Type B pancreatic cell (in vitro differentiated cells): Measurements from ENCODE around the gene CARD14. TPM values are rescaled to one million over a fixed set of nuclear protein-coding genes. Genes with fewer than 3 reads are reported as not detected.
"Not testable (repeated sequence)": the region's sequence is repeated elsewhere in the genome, so short reads cannot be mapped to it uniquely, and the experiment has no call there.

Experiments
- DNase-seq: peaks from one replicate; pipeline ENCODE4 v3.0.0; 2021; ENCODE audit warnings: mixed read lengths; ENCODE audit not compliant: unreplicated experiment; ENCODE audit errors: extremely low spot score
- H3K27ac Mint-ChIP-seq: 2 replicates; pipeline ENCODE4 v1.8.0; 2021; ENCODE audit warnings: mild to moderate bottlenecking, mixed read lengths
- H3K27me3 Mint-ChIP-seq: 2 replicates; pipeline ENCODE4 v1.8.0; 2021; ENCODE audit warnings: mixed read lengths
- H3K36me3 Mint-ChIP-seq: 2 replicates; pipeline ENCODE4 v1.8.0; 2021; ENCODE audit warnings: mixed read lengths
- H3K4me1 Mint-ChIP-seq: one replicate; pipeline ENCODE4 v1.8.0; 2021; ENCODE audit warnings: mixed read lengths; ENCODE audit not compliant: unreplicated experiment
- H3K4me3 Mint-ChIP-seq: 2 replicates; pipeline ENCODE4 v1.8.0; 2021; ENCODE audit warnings: mild to moderate bottlenecking, mixed read lengths
- H3K9me3 Mint-ChIP-seq: 2 replicates; pipeline ENCODE4 v1.8.0; 2021; ENCODE audit warnings: mixed read lengths
- CTCF ChIP-seq: fragments of 200-600 bp; sonication (generic); conservative IDR thresholded peaks from 2 replicates; pipeline ENCODE4 v1.5.0; 2021; ENCODE audit warnings: antibody characterized with exemption, mild to moderate bottlenecking
- total RNA-seq: library from RNA; stranded (reverse); gene quantifications from 2 replicates; pipeline ENCODE4 v1.2.1, GENCODE V29; 2021; ENCODE audit warnings: low replicate concordance

The CARD14 gene
- total RNA-seq, 1 donor from 2014 or later, result 1.9 TPM

GRCh38 chr17:80191865-80192661, 22.2 kb downstream of the CARD14 start:
- Mint-ChIP-seq H3K36me3 (no peaks in the 10 kb centered on the region), H3K27ac (peak overlapping the region; percentile 25), H3K4me1 (peaks cover 12% of the 10 kb centered on the region), H3K27me3 (no peaks in the 10 kb centered on the region), H3K9me3 (no peaks in the 10 kb centered on the region), H3K4me3 (peak overlapping the region; percentile 7)
- DNase-seq, result no peak
- TF ChIP-seq CTCF, result no peak

- no peak overlapping the region for H3K27ac Mint-ChIP-seq
- H3K9me3 Mint-ChIP-seq, result no peaks in the 10 kb centered on the region
- DNase-seq, result no peak
- H3K36me3 Mint-ChIP-seq, result no peaks in the 10 kb centered on the region
- no peak overlapping the region for H3K4me3 Mint-ChIP-seq
- H3K4me1 Mint-ChIP-seq, result peaks cover 20% of the 10 kb centered on the region
- no peaks in the 10 kb centered on the region for H3K27me3 Mint-ChIP-seq
- no peak for TF ChIP-seq CTCF
Measured at GRCh38 chr17:80195141-80195540, 25.3 kb downstream of the CARD14 start.

GRCh38 chr17:80195671-80196529, 26.1 kb downstream of the CARD14 start:
- no peak for DNase-seq
- TF ChIP-seq CTCF, result peak; percentile 93
- H3K27me3 Mint-ChIP-seq, result no peaks in the 10 kb centered on the region
- H3K4me1 Mint-ChIP-seq, result peaks cover 20% of the 10 kb centered on the region
- no peaks in the 10 kb centered on the region for H3K36me3 Mint-ChIP-seq
- no peaks in the 10 kb centered on the region for H3K9me3 Mint-ChIP-seq
- no peak overlapping the region for H3K4me3 Mint-ChIP-seq
- H3K27ac Mint-ChIP-seq, result no peak overlapping the region

- peaks cover 18% of the 10 kb centered on the region for H3K4me1 Mint-ChIP-seq
- H3K9me3 Mint-ChIP-seq, result no peaks in the 10 kb centered on the region
- DNase-seq, result no peak
- H3K36me3 Mint-ChIP-seq, result no peaks in the 10 kb centered on the region
- H3K4me3 Mint-ChIP-seq, result no peak overlapping the region
- H3K27ac Mint-ChIP-seq, result no peak overlapping the region
- H3K27me3 Mint-ChIP-seq, result no peaks in the 10 kb centered on the region
- TF ChIP-seq CTCF, result no peak
Measured at GRCh38 chr17:80196652-80197051, 26.8 kb downstream of the CARD14 start.

- Mint-ChIP-seq H3K4me3 (no peak overlapping the region), H3K27ac (no peak overlapping the region), H3K9me3 (no peaks in the 10 kb centered on the region), H3K36me3 (no peaks in the 10 kb centered on the region), H3K27me3 (no peaks in the 10 kb centered on the region), H3K4me1 (peaks cover 12% of the 10 kb centered on the region)
- no peak for TF ChIP-seq CTCF
- DNase-seq, result no peak
Measured at GRCh38 chr17:80198144-80198661, 28.4 kb downstream of the CARD14 start.

GRCh38 chr17:80199295-80199694, 29.5 kb downstream of the CARD14 start:
- not testable (repeated sequence) for H3K27ac Mint-ChIP-seq, DNase-seq, H3K4me3 Mint-ChIP-seq, H3K9me3 Mint-ChIP-seq, H3K36me3 Mint-ChIP-seq, H3K27me3 Mint-ChIP-seq
- peaks cover 12% of the 10 kb centered on the region for H3K4me1 Mint-ChIP-seq
